Smooth muscle cell (in vitro differentiated cells): ENCODE data around the gene SYNRG. TPM values are rescaled to one million over a fixed set of nuclear protein-coding genes. Genes with fewer than 3 reads are reported as not detected.

Experiments
- DNase-seq: peaks from one replicate; lab custom pipeline; 2025; ENCODE audit not compliant: unreplicated experiment; lab: John Stamatoyannopoulos, UW
- H2AFZ ChIP-seq: fragments of 200-600 bp; sonication (generic); 2 replicates; pipeline ENCODE4 v1.6.0; 2016; ENCODE audit warnings: antibody characterized with exemption, low read depth, mild to moderate bottlenecking
- H3F3A ChIP-seq: fragments of 200-600 bp; sonication (generic); 2 replicates; pipeline ENCODE4 v1.6.0; 2017; ENCODE audit warnings: antibody characterized with exemption, low read depth
- H3K27ac ChIP-seq: fragments of 200-600 bp; sonication (generic); 2 replicates; pipeline ENCODE4 v1.5.1; 2016; ENCODE audit warnings: low read depth, mild to moderate bottlenecking
- H3K27me3 ChIP-seq: fragments of 200-600 bp; sonication (generic); 2 replicates; pipeline ENCODE4 v1.6.1; 2016; ENCODE audit warnings: low read depth, mild to moderate bottlenecking
- H3K36me3 ChIP-seq: fragments of 200-600 bp; sonication (generic); 2 replicates; pipeline ENCODE4 v1.5.1; 2016; ENCODE audit warnings: low read depth
- H3K4me1 ChIP-seq: fragments of 200-600 bp; sonication (generic); 2 replicates; pipeline ENCODE4 v1.5.1; 2016; ENCODE audit warnings: low read depth
- H3K4me2 ChIP-seq: fragments of 200-600 bp; sonication (generic); 2 replicates; pipeline ENCODE4 v1.6.0; 2016; ENCODE audit warnings: mild to moderate bottlenecking
- H3K4me3 ChIP-seq: fragments of 200-600 bp; sonication (generic); 2 replicates; pipeline ENCODE4 v1.5.1; 2016; ENCODE audit warnings: mild to moderate bottlenecking
- H3K79me2 ChIP-seq: fragments of 200-600 bp; sonication (generic); 2 replicates; pipeline ENCODE4 v1.6.0; 2016; ENCODE audit warnings: low read depth, mild to moderate bottlenecking
- H3K9ac ChIP-seq: fragments of 200-600 bp; sonication (generic); 2 replicates; pipeline ENCODE4 v1.6.0; 2016; ENCODE audit warnings: low read depth
- H3K9me3 ChIP-seq: fragments of 200-600 bp; sonication (generic); replicated peaks from 2 replicates; pipeline ENCODE4 v1.5.1; 2016; ENCODE audit warnings: low read depth
- H4K20me1 ChIP-seq: fragments of 200-600 bp; sonication (generic); 2 replicates; pipeline ENCODE4 v1.6.0; 2016; ENCODE audit warnings: low read depth
- CTCF ChIP-seq: fragments of 200-600 bp; sonication (generic); IDR thresholded peaks from 2 replicates; pipeline ENCODE4 v1.5.1; 2017; ENCODE audit warnings: borderline replicate concordance, mild to moderate bottlenecking, antibody characterized with exemption; ENCODE audit not compliant: insufficient read depth, poor library complexity, severe bottlenecking
- WGBS: methylation state at CpG from one replicate; pipeline ENCODE4 v1.1.7; 2016; ENCODE audit warnings: low lambda C conversion rate; 5-methylcytosine and 5-hydroxymethylcytosine counted together
- polyA plus RNA-seq: library from polyadenylated mRNA; unstranded; fragments of >200 nt; fragmentation: Nextera tagmentation; extraction: Ambion mirVana; gene quantifications from 2 replicates; pipeline ENCODE4 v1.2.1, GENCODE V29; 2016
- total RNA-seq: library from RNA; depleted of rRNA; stranded (reverse); fragments of >200 nt; gene quantifications from 2 replicates; pipeline ENCODE4 v1.2.3, GENCODE V29; 2014

SYNRG gene
- total and polyA plus RNA-seq, 2 experiments from 2014 or later, result 16.2 to 18.9 TPM

GRCh38 chr17:37503148-37503547, 106.1 kb downstream of the SYNRG start:
- H2AFZ ChIP-seq, result no peak overlapping the region
- H3K27ac ChIP-seq, result no peak overlapping the region
- no peaks in the 10 kb centered on the region for H3K9me3 ChIP-seq
- H4K20me1 ChIP-seq, result peaks cover 99% of the 10 kb centered on the region
- 96% methylated on average over 6 of the region's 6 CpGs for WGBS
- no peak for DNase-seq
- H3K9ac ChIP-seq, result no peak overlapping the region
- H3F3A ChIP-seq, result no peaks in the 10 kb centered on the region
- no peak for TF ChIP-seq CTCF
- no peaks in the 10 kb centered on the region for H3K36me3 ChIP-seq
- H3K4me1 ChIP-seq, result no peaks in the 10 kb centered on the region
- no peak overlapping the region for H3K4me3 ChIP-seq
- H3K79me2 ChIP-seq, result peaks cover 97% of the 10 kb centered on the region
- no peaks in the 10 kb centered on the region for H3K27me3 ChIP-seq
- no peak overlapping the region for H3K4me2 ChIP-seq

GRCh38 chr17:37502009-37502936, 106.9 kb downstream of the SYNRG start:
- Histone ChIP-seq H3F3A (no peaks in the 10 kb centered on the region), H3K79me2 (peaks cover 96% of the 10 kb centered on the region), H3K27me3 (no peaks in the 10 kb centered on the region), H3K4me2 (no peak overlapping the region), H2AFZ (no peak overlapping the region), H3K36me3 (no peaks in the 10 kb centered on the region), H3K27ac (no peak overlapping the region), H3K4me1 (no peaks in the 10 kb centered on the region), H4K20me1 (peaks cover 99% of the 10 kb centered on the region), H3K9me3 (no peaks in the 10 kb centered on the region), H3K9ac (no peak overlapping the region), H3K4me3 (no peak overlapping the region)
- WGBS, result 91% methylated on average over 10 of the region's 10 CpGs
- DNase-seq, result no peak
- no peak for TF ChIP-seq CTCF

GRCh38 chr17:37500378-37500777, 108.8 kb downstream of the SYNRG start:
- H3K9me3 ChIP-seq, result no peaks in the 10 kb centered on the region
- H3K4me3 ChIP-seq, result no peak overlapping the region
- H3K79me2 ChIP-seq, result peaks cover 96% of the 10 kb centered on the region
- peaks cover 99% of the 10 kb centered on the region for H4K20me1 ChIP-seq
- H3K4me2 ChIP-seq, result no peak overlapping the region
- no peaks in the 10 kb centered on the region for H3F3A ChIP-seq
- H3K27me3 ChIP-seq, result no peaks in the 10 kb centered on the region
- no peak for DNase-seq
- H3K4me1 ChIP-seq, result no peaks in the 10 kb centered on the region
- H3K9ac ChIP-seq, result no peak overlapping the region
- no peak for TF ChIP-seq CTCF
- no peaks in the 10 kb centered on the region for H3K36me3 ChIP-seq
- no peak overlapping the region for H2AFZ ChIP-seq
- H3K27ac ChIP-seq, result no peak overlapping the region

- TF ChIP-seq CTCF, result no peak
- Histone ChIP-seq H3K79me2 (peaks cover 82% of the 10 kb centered on the region), H3K27me3 (no peaks in the 10 kb centered on the region), H3K36me3 (no peaks in the 10 kb centered on the region), H3K4me1 (peaks cover 21% of the 10 kb centered on the region), H3K4me3 (no peak overlapping the region), H4K20me1 (peaks cover 71% of the 10 kb centered on the region), H3K9ac (no peak overlapping the region), H3K9me3 (no peaks in the 10 kb centered on the region), H3F3A (peaks cover 11% of the 10 kb centered on the region), H3K27ac (no peak overlapping the region), H2AFZ (no peak overlapping the region), H3K4me2 (no peak overlapping the region)
- WGBS, result 68% methylated on average over 8 of the region's 8 CpGs
- no peak for DNase-seq
Observed at GRCh38 chr17:37494971-37495370, 114.2 kb downstream of the SYNRG start.
